GM08714 (cell line): ENCODE measurements around the gene ZNF594.

Source experiments
- H3K4me3 ChIP-seq: fragments of 200-500 bp; sonication (Bioruptor generic); 2 replicates; pipeline ENCODE4 v1.5.1; 2014; ENCODE audit warnings: mild to moderate bottlenecking, low read length, inconsistent platforms
- ZNF274 ChIP-seq: IDR thresholded peaks from 2 replicates; pipeline ENCODE4 v1.6.1; 2012; ENCODE audit warnings: mild to moderate bottlenecking, low read depth, low read length

Gene ZNF594

DNA sequence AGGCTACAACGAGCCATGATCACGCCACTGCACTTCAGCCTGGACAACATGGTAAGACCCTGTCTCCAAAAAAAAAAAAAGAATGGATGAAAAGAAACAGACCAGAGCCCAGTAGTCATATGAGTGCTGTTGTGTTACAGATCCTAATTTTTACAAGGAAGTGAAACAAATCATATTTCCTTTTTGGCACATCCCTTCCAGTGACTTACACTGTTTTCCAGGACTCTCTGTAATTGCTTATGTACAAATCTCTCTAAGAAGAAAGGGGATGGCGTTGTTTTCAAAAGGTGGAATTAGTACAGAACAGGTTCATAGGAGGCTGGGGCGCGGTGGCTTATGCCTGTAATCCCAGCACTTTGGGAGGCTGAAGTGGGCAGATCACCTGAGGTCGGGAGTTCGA is 19.8 kb upstream of the ZNF594 start:
- H3K4me3 ChIP-seq = no peak overlapping the region
- no peak for TF ChIP-seq ZNF274

DNA sequence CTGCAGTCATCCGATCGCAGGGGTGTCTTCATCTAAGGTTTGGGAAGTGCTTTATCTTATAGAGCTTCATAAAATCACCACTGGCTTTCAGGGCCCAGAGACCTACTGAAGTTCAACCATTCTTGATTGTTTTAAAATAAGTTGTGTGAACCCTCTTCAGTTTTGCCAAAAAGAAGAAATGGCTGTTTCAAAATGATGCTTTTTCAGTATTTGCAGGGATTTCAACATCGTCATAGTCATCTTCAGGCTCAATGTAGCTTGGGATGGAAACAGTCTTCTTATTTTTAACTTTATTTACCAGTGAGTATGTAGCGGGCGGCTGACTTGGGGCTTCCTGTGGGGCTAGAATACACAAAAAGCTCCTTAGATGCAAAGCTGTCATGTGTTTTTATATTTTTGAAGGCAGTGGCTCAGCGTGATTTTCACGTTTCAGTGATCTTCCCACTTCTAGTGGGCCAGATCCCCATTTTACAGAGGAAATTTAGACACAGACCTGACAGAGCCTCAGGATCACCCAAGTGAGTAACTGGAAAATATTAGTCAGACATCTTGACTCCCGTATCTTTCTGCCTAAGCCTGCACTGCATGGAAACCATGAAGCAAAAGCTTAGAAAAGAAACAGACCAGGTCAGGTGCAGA is 19.1 kb upstream of the ZNF594 start:
- TF ChIP-seq ZNF274 = no peak

GRCh38 chr17:5210091-5210490 is 18.4 kb upstream of the ZNF594 start:
- H3K4me3 ChIP-seq = no peak overlapping the region
- no peak for TF ChIP-seq ZNF274

More for the DNA sequence above, 19.1 kb upstream of the ZNF594 start:
- H3K4me3 ChIP-seq = no peak overlapping the region; the same call in 1 of the 2 replicates

DNA sequence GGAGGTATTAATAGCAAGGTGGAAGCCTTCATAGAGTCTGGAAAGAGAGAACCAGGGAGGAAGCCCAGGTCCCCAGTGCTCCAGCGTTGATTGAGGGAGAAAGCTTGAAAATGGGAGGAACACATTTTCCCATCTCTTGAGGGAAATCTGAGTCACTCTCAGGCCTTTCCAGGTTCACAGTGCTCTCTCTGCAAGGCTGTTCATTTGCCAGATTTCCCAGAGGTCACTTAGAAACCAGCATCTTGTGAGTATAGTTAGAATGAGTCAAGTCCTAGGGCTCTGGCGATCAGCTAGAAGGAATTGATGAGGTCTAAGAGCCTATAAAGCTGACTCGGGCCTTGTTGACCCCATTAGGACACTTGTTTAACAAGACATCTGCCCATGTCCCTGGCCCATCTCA is 17.7 kb upstream of the ZNF594 start:
- no peak overlapping the region for H3K4me3 ChIP-seq
- TF ChIP-seq ZNF274 = no peak

GRCh38 chr17:5203908-5204294 is 12.2 kb upstream of the ZNF594 start:
- no peak overlapping the region for H3K4me3 ChIP-seq
- TF ChIP-seq ZNF274 = no peak

- H3K4me3 ChIP-seq = no peak overlapping the region
- no peak for TF ChIP-seq ZNF274
Observed at GRCh38 chr17:5203178-5203907, 11.7 kb upstream of the ZNF594 start.

DNA sequence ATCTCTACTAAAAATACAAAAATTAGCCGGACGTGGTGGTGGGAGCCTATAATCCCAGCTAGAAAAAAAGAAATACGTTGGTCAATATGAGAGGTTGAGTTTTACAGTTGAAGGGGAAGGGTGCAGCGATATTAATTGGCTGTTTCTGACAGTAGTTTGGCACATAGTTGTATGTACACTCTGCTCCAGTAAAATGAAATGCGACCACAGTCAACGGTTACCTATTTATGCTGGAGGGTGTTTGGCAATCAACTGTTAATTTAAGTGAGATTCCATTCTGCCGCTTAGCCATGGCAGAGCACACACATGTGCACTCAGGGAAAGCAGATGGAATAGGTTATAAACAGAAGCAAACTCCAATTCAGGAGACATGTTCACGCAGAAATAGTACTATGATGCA is 9.3 kb upstream of the ZNF594 start:
- TF ChIP-seq ZNF274 = no peak
- no peak overlapping the region for H3K4me3 ChIP-seq

DNA sequence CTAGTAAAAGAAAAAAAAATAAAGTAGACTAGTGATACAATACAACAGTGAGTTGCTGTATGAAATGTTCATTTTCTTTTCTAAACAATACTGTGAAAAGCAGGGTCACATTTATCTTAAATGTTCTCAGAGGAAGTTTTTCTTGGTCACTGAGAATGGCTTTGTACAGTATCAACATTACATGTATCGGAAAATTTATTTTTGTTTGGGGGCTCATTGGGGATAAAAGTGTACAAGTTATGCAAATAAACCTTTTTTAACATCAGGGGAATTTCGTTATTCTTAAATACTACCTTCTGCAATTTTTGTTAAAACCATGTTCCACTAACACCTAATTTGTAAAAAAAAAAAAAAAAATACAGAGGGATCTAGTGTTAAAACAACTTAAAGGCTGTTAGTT is 8.7 kb upstream of the ZNF594 start:
- TF ChIP-seq ZNF274 = no peak
- no peak overlapping the region for H3K4me3 ChIP-seq

GRCh38 chr17:5198472-5198871 is 6.8 kb upstream of the ZNF594 start:
- H3K4me3 ChIP-seq = no peak overlapping the region
- TF ChIP-seq ZNF274 = no peak

GRCh38 chr17:5194346-5194745 is 2.7 kb upstream of the ZNF594 start:
- no peak overlapping the region for H3K4me3 ChIP-seq
- TF ChIP-seq ZNF274 = no peak

DNA sequence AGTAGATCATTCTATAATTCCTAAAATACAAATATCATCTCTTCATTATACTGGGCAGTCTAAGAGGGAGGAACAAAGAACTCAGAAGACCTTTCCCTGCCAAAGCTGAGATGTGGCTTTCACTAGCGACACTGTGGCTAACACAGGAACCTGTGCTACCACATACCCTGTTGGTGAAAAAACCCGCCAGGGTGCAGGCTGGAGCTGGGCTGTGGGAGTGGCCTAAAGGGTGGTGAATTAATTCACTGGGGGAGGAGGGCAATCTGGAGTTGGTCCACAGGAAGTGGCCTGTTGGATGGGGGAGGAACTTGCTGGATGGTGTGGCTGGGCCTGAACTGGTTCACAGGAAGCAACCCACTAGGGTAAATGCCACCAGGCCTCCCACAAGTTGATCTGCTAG is 7.4 kb downstream of the ZNF594 start:
- no peak for TF ChIP-seq ZNF274
- no peak overlapping the region for H3K4me3 ChIP-seq

DNA sequence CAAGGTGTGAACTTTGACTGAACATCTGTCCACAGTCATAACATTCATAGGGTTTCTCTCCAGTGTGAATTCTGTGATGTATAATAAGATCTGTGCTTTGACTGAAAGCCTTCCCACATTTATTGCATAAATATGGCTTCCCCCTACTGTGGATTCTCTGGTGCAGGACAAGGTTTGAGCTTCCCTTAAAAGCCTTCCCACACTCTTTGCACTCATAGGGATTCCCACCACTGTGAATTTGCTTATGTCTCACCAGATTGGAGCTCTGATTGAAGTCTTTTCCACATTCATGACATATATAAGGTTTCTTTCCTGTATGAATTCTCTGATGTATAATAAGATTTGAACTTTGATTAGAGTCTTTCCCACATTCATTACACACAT is 8.3 kb downstream of the ZNF594 start:
- H3K4me3 ChIP-seq = no peak overlapping the region
- TF ChIP-seq ZNF274 = peak; percentile 81

GRCh38 chr17:5182597-5183409 is 8.9 kb downstream of the ZNF594 start:
- no peak for TF ChIP-seq ZNF274
- no peak overlapping the region for H3K4me3 ChIP-seq

DNA sequence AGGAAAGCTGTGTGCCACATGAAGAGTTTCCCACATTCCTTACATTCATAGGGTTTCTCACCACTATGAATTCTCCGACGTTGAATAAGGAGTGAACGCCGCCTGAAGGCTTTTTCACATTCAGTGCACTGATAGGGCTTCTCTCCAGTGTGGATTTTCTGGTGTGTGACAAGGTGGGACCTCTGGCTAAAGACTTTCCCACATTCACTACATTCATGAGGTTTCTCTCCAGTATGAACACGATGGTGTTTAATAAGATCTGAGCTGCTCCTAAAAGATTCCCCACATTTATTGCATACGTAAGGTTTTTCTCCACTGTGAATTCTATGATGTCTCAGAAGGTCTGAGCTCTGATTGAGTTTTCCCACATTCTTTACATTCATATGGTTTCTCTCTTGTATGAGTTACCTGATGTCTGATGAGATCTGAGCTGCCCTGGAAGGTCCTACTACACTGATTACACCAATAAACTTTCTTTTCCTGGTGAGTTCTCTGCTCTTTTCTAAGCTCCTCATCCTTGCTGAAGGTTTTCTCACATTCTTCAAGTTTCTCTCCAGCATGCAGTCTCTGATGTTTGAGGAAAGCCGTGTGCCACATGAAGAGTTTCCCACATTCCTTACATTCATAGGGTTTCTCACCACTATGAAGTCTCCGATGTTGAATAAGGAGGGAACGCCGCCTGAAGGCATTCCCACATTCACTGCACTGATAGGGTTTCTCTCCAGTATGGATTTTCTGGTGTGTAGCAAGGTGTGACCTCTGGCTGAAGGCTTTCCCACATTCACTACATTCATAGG is 10.0 kb downstream of the ZNF594 start:
- no peak for TF ChIP-seq ZNF274
- no peak overlapping the region for H3K4me3 ChIP-seq
